Activated B cell treated with CpG ODN at 0.5 μM for 24 hours (primary cell): ENCODE data around the gene SH2D3C. TPM values are rescaled to one million over a fixed set of nuclear protein-coding genes. Genes with fewer than 3 reads are reported as not detected.

Experiments used
- ATAC-seq: fragments of 200-7000 bp; cut with Tn5 transposase; one replicate; pipeline ENCODE4 v1.10.0; 2021; ENCODE audit warnings: low read depth, mild to moderate bottlenecking, moderate library complexity
- CTCF ChIA-PET: fragments of 350-600 bp; sonication (Branson Sonifier 250); formaldehyde crosslinking; loops from one replicate; lab custom pipeline; 2021; ENCODE audit warnings: antibody characterized with exemption; lab: Charles Lee
- POLR2A ChIA-PET: fragments of 350-600 bp; sonication (Branson Sonifier 250); formaldehyde crosslinking; loops from one replicate; lab custom pipeline; 2021; ENCODE audit warnings: antibody characterized with exemption; lab: Charles Lee
- DNase-seq: peaks from one replicate; pipeline ENCODE4 v3.0.0; 2022
- H3K27ac Mint-ChIP-seq: one replicate; pipeline ENCODE4 v1.8.0; 2020; ENCODE audit warnings: mixed read lengths
- H3K27me3 Mint-ChIP-seq: one replicate; pipeline ENCODE4 v1.8.0; 2021; ENCODE audit warnings: mixed read lengths
- H3K36me3 Mint-ChIP-seq: one replicate; pipeline ENCODE4 v1.8.0; 2021; ENCODE audit warnings: low read depth, mixed read lengths
- H3K4me1 Mint-ChIP-seq: one replicate; pipeline ENCODE4 v1.8.0; 2021; ENCODE audit warnings: mixed read lengths
- H3K4me3 Mint-ChIP-seq: one replicate; pipeline ENCODE4 v1.8.0; 2020; ENCODE audit warnings: mild to moderate bottlenecking, mixed read lengths
- H3K9me3 Mint-ChIP-seq: one replicate; pipeline ENCODE4 v1.8.0; 2020; ENCODE audit warnings: mixed read lengths
- intact Hi-C: fragments of 100-400 bp; cut with micrococcal nuclease; formaldehyde crosslinking; loops from one replicate; pipeline ENCODE4 v1.15.1; 2024
- total RNA-seq: library from RNA; stranded (reverse); gene quantifications from 2 replicates; pipeline ENCODE4 v1.2.3, GENCODE V29; 2022
- TF ChIP-seq, protein P1 (sequence below): fragments of 200-600 bp; IDR thresholded peaks from one replicate; pipeline ENCODE4 v1.8.0; 2022; ENCODE audit warnings: antibody characterized with exemption, mild to moderate bottlenecking

Gene SH2D3C
- total RNA-seq, 1 donor from 2014 or later = 51.8 TPM

GRCh38 chr9:127753148-127753547 lies 25.3 kb downstream of the SH2D3C start:
- DNase-seq (no peak), ATAC-seq (no peak)
- Mint-ChIP-seq H3K9me3 (no peaks in the 10 kb centered on the region), H3K27me3 (no peaks in the 10 kb centered on the region), H3K4me3 (no peak overlapping the region), H3K4me1 (no peaks in the 10 kb centered on the region), H3K36me3 (peaks cover 48% of the 10 kb centered on the region), H3K27ac (no peak overlapping the region)
- CTCF ChIA-PET = no interaction called here
- intact Hi-C loops = loop anchor here (2.0 kb wide), 1 partner anchor 18 kb away; no protein-coding TSS in a partner anchor
- TF ChIP-seq, protein P1, sequence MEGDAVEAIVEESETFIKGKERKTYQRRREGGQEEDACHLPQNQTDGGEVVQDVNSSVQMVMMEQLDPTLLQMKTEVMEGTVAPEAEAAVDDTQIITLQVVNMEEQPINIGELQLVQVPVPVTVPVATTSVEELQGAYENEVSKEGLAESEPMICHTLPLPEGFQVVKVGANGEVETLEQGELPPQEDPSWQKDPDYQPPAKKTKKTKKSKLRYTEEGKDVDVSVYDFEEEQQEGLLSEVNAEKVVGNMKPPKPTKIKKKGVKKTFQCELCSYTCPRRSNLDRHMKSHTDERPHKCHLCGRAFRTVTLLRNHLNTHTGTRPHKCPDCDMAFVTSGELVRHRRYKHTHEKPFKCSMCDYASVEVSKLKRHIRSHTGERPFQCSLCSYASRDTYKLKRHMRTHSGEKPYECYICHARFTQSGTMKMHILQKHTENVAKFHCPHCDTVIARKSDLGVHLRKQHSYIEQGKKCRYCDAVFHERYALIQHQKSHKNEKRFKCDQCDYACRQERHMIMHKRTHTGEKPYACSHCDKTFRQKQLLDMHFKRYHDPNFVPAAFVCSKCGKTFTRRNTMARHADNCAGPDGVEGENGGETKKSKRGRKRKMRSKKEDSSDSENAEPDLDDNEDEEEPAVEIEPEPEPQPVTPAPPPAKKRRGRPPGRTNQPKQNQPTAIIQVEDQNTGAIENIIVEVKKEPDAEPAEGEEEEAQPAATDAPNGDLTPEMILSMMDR = no peak
- POLR2A ChIA-PET = no interaction called here

GRCh38 chr9:127751269-127752054 lies 27.0 kb downstream of the SH2D3C start:
- CTCF ChIA-PET = no interaction called here
- Mint-ChIP-seq H3K4me1 (no peaks in the 10 kb centered on the region), H3K27ac (peak overlapping the region; percentile 41), H3K27me3 (no peaks in the 10 kb centered on the region), H3K4me3 (no peak overlapping the region), H3K36me3 (peaks cover 65% of the 10 kb centered on the region), H3K9me3 (no peaks in the 10 kb centered on the region)
- no peak for DNase-seq
- POLR2A ChIA-PET = no interaction called here
- TF ChIP-seq, protein P1 = no peak
- ATAC-seq = no peak
- intact Hi-C loops = loop anchor here (2.0 kb wide), 1 partner anchor 19 kb away; no protein-coding TSS in a partner anchor

DNA sequence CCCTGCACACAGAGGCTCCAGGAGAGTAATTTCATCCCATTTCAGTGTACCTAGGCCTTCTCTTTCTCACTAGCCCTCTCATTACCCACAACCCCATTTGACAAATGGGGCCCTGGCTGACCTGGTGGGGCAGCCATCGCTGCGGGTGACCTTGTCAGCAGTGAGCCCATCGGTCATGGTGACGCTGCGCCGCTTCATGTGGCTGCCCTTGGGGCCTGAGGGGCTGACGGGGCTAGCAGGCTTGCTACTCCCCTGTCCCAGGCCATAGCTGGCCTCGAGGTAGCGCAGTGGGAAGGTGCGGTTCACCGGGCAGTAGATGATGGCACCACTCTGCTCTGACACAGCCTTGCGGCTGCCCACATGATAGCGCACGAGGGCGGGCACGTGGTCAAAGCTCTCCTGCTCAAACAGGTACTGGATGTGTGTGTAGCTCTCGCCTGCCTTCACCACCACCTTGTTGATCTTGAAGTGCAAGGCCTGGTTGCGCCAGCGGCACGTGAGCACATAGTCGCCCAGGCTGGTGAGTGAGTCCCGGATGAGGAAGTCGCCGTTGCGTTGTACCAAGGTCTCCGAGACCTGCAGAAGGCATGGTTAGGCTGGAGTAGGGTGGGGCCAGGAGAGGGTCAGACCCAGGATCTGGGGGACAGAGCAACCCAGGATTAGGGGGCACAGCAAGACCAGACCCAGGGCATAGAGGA lies 29.2 kb downstream of the SH2D3C start:
- Mint-ChIP-seq H3K4me1 (no peaks in the 10 kb centered on the region), H3K27ac (no peak overlapping the region), H3K9me3 (no peaks in the 10 kb centered on the region), H3K4me3 (no peak overlapping the region), H3K27me3 (no peaks in the 10 kb centered on the region), H3K36me3 (peaks cover 84% of the 10 kb centered on the region)
- POLR2A ChIA-PET = no interaction called here
- DNase-seq (no peak), ATAC-seq (no peak)
- intact Hi-C loops = no loop called here
- CTCF ChIA-PET = no interaction called here
- TF ChIP-seq, protein P1 = no peak

- Mint-ChIP-seq H3K36me3 (peaks cover 85% of the 10 kb centered on the region), H3K4me3 (no peak overlapping the region), H3K9me3 (no peaks in the 10 kb centered on the region), H3K4me1 (no peaks in the 10 kb centered on the region), H3K27me3 (no peaks in the 10 kb centered on the region), H3K27ac (peak overlapping the region; percentile 12)
- DNase-seq (no peak), ATAC-seq (no peak)
- CTCF ChIA-PET = interaction anchor here (0.6 kb wide), 1 partner anchor 120 kb away, joined by 3 read pairs; no protein-coding TSS in a partner anchor
- POLR2A ChIA-PET = interaction anchor here (0.6 to 1.1 kb wide), 2 partner anchors 123 to 296 kb away, joined by 3 read pairs; partner anchors contain the start of genes LRSAM1 and RPL12
- TF ChIP-seq, protein P1 = no peak
- intact Hi-C loops = no loop called here
Observed at GRCh38 chr9:127746959-127747569, 31.4 kb downstream of the SH2D3C start.
